ENCODE data around the gene HIBCH.
"Not testable (repeated sequence)": the region's sequence is repeated elsewhere in the genome, so short reads cannot be mapped to it uniquely, and the experiment has no call there.

HIBCH gene

GRCh38 chr2:190270298-190270697 is 49.3 kb downstream of the HIBCH start:
- TF ChIP-seq CTCF (IDR thresholded peaks at IDR 0.05; ENCODE audit: low read depth, low read length, missing control alignments), result no peak
- DNase-seq (ENCODE audit: low read depth), result no peak
- in situ Hi-C loops (cut with HindIII; ENCODE audit: low sequenced_read_pairs), result no loop called here
- H3K4me3 ChIP-seq (ENCODE audit: low read depth, low read length), result no peak overlapping the region

- H3K4me3 ChIP-seq (ENCODE audit: low read depth, low read length); DNase-seq (ENCODE audit: low read depth); in situ Hi-C loops (cut with HindIII; ENCODE audit: low sequenced_read_pairs): not testable (repeated sequence)
These were observed 49.9 kb downstream of the HIBCH start for GRCh38 chr2:190269699-190270098.

- in situ Hi-C loops (cut with HindIII; ENCODE audit: low sequenced_read_pairs), result no loop called here
- H3K4me3 ChIP-seq (ENCODE audit: low read depth, low read length), result no peak overlapping the region
- peak; percentile 33 for DNase-seq (ENCODE audit: low read depth)
- TF ChIP-seq CTCF (IDR thresholded peaks at IDR 0.05; ENCODE audit: low read depth, low read length, missing control alignments), result no peak
These were observed 52.3 kb downstream of the HIBCH start for GRCh38 chr2:190267302-190267701.

GRCh38 chr2:190266314-190266713 is 53.3 kb downstream of the HIBCH start:
- H3K4me3 ChIP-seq (ENCODE audit: low read depth, low read length), result no peak overlapping the region
- DNase-seq (ENCODE audit: low read depth), result no peak
- TF ChIP-seq CTCF (IDR thresholded peaks at IDR 0.05; ENCODE audit: low read depth, low read length, missing control alignments), result no peak
- in situ Hi-C loops (cut with HindIII; ENCODE audit: low sequenced_read_pairs), result no loop called here

GRCh38 chr2:190261851-190262250 is 57.8 kb downstream of the HIBCH start:
- no peak for TF ChIP-seq CTCF (IDR thresholded peaks at IDR 0.05; ENCODE audit: low read depth, low read length, missing control alignments)
- DNase-seq (ENCODE audit: low read depth), result no peak
- in situ Hi-C loops (cut with HindIII; ENCODE audit: low sequenced_read_pairs), result no loop called here
- no peak overlapping the region for H3K4me3 ChIP-seq (ENCODE audit: low read depth, low read length)

GRCh38 chr2:190256087-190256486 is 63.5 kb downstream of the HIBCH start:
- no peak for TF ChIP-seq CTCF (IDR thresholded peaks at IDR 0.05; ENCODE audit: low read depth, low read length, missing control alignments)
- H3K4me3 ChIP-seq (ENCODE audit: low read depth, low read length), result no peak overlapping the region
- no peak for DNase-seq (ENCODE audit: low read depth)
- in situ Hi-C loops (cut with HindIII; ENCODE audit: low sequenced_read_pairs), result no loop called here

GRCh38 chr2:190255676-190256075 is 64.0 kb downstream of the HIBCH start:
- TF ChIP-seq CTCF (IDR thresholded peaks at IDR 0.05; ENCODE audit: low read depth, low read length, missing control alignments), result no peak
- in situ Hi-C loops (cut with HindIII; ENCODE audit: low sequenced_read_pairs), result no loop called here
- no peak for DNase-seq (ENCODE audit: low read depth)
- H3K4me3 ChIP-seq (ENCODE audit: low read depth, low read length), result no peak overlapping the region
